Choroid plexus epithelial cell (primary cell): ENCODE data around the gene CBARP.

Experiments used
- DNase-seq: peaks from one replicate; pipeline ENCODE4 v3.0.0-alpha.2; 2010; ENCODE audit warnings: low read depth
- H3K4me3 ChIP-seq: 2 replicates; pipeline ENCODE4 v1.5.1; 2011; ENCODE audit warnings: low read depth, mild to moderate bottlenecking, control low read depth, low read length, moderate library complexity
- TF ChIP-seq, protein P1 (sequence below): conservative IDR thresholded peaks from 2 replicates; pipeline ENCODE4 v1.5.1; 2011; ENCODE audit warnings: low read depth, mild to moderate bottlenecking, control low read depth, inconsistent platforms, low read length, moderate library complexity

CBARP gene

GRCh38 chr19:1228161-1228957, 9.4 kb downstream of the CBARP start:
- H3K4me3 ChIP-seq: no peak overlapping the region
- TF ChIP-seq, protein P1, sequence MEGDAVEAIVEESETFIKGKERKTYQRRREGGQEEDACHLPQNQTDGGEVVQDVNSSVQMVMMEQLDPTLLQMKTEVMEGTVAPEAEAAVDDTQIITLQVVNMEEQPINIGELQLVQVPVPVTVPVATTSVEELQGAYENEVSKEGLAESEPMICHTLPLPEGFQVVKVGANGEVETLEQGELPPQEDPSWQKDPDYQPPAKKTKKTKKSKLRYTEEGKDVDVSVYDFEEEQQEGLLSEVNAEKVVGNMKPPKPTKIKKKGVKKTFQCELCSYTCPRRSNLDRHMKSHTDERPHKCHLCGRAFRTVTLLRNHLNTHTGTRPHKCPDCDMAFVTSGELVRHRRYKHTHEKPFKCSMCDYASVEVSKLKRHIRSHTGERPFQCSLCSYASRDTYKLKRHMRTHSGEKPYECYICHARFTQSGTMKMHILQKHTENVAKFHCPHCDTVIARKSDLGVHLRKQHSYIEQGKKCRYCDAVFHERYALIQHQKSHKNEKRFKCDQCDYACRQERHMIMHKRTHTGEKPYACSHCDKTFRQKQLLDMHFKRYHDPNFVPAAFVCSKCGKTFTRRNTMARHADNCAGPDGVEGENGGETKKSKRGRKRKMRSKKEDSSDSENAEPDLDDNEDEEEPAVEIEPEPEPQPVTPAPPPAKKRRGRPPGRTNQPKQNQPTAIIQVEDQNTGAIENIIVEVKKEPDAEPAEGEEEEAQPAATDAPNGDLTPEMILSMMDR: no peak
- DNase-seq: no peak

DNA sequence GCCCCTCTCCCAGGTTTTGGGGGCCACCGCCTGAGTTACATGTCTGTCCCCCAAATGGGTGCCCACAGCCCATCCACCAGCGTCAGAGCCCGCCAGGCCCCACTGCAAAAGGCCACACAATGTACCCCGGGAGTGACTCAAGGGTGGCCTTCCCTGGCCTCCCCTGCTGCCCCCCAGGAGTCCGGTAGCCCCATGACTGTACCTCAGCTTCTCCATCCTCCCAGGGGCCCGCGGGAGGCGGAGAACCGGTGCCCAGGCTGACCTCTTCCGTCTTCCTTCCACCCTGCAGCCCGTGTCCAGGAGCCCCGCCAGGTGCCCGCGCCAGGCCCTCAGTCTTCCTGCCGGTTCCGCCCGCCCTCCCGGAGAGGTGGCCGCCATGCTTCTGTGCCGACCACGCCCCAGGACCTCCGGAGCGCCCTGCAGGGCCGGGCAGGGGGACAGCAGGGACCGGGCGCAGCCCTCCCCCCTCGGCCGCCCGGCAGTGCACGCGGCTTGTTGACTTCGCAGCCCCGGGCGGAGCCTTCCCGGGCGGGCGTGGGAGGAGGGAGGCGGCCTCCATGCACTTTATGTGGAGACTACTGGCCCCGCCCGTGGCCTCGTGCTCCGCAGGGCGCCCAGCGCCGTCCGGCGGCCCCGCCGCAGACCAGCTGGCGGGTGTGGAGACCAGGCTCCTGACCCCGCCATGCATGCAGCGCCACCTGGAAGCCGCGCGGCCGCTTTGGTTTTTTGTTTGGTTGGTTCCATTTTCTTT, 10.3 kb downstream of the CBARP start:
- no peak overlapping the region for H3K4me3 ChIP-seq
- TF ChIP-seq, protein P1: no peak

GRCh38 chr19:1226522-1227303, 11.1 kb downstream of the CBARP start:
- no peak for DNase-seq
- TF ChIP-seq, protein P1: no peak
- no peak overlapping the region for H3K4me3 ChIP-seq

More for the DNA sequence above, 10.3 kb downstream of the CBARP start:
- DNase-seq: no peak

- TF ChIP-seq, protein P1: no peak
- no peak overlapping the region for H3K4me3 ChIP-seq
- no peak for DNase-seq
Observed at GRCh38 chr19:1226227-1226518, 11.6 kb downstream of the CBARP start.

DNA sequence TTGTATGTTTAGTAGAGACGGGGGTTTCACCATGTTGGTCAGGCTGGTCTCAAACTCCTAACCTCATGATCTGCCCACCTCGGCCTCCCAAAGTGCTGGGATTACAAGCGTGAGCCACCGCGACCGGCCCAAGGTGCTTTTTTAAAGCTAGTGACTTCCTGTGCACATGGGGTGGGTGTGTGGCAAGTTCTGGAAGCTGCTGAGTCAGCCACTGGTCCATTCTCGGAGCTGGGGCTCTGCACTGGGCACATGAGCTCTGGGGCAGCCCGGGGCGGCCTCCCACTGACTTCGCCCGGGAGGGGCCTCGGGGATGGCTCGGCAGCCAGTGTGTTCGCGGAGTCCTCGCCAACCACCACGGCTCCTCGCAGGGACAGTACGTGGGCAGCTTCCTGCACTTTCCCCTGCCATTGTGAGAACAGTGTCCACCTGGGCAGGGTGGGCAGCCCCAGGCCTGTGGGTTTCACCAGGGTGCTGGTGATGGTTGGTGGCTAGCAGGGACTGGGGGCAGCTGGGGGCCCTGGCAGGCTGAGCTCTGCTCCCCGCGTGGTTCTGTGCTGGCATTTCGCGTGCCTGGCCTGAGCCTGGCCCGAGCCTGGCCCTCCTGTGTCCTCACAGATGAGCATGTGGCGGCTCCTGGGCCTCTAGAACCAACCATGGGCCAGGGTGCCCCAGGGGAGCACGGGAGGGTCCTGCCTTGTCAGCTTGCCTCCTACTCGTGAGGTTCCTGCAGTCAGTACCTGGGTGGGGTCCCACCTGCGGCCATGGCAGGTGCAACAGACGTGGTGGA, 12.2 kb downstream of the CBARP start:
- TF ChIP-seq, protein P1: no peak
- peak; percentile 31 for DNase-seq
- no peak overlapping the region for H3K4me3 ChIP-seq

- H3K4me3 ChIP-seq: no peak overlapping the region
- TF ChIP-seq, protein P1: no peak
- DNase-seq: no peak
Observed at GRCh38 chr19:1224847-1225246, 13.0 kb downstream of the CBARP start.
